Astrocyte (in vitro differentiated cells and primary cell): ENCODE measurements around the gene ZFR2.

Source experiments
- EZH2 ChIP-seq: IDR thresholded peaks from 2 replicates; pipeline ENCODE4 v1.6.1; 2012; ENCODE audit warnings: mild to moderate bottlenecking, low read length, inconsistent platforms; ENCODE audit not compliant: insufficient read depth
- TF ChIP-seq, protein P1 (sequence below): IDR thresholded peaks from 2 replicates; pipeline ENCODE4 v1.5.1; 2011; ENCODE audit warnings: low read depth, mild to moderate bottlenecking, inconsistent platforms, low read length, moderate library complexity; ENCODE audit not compliant: insufficient read depth

DNA sequence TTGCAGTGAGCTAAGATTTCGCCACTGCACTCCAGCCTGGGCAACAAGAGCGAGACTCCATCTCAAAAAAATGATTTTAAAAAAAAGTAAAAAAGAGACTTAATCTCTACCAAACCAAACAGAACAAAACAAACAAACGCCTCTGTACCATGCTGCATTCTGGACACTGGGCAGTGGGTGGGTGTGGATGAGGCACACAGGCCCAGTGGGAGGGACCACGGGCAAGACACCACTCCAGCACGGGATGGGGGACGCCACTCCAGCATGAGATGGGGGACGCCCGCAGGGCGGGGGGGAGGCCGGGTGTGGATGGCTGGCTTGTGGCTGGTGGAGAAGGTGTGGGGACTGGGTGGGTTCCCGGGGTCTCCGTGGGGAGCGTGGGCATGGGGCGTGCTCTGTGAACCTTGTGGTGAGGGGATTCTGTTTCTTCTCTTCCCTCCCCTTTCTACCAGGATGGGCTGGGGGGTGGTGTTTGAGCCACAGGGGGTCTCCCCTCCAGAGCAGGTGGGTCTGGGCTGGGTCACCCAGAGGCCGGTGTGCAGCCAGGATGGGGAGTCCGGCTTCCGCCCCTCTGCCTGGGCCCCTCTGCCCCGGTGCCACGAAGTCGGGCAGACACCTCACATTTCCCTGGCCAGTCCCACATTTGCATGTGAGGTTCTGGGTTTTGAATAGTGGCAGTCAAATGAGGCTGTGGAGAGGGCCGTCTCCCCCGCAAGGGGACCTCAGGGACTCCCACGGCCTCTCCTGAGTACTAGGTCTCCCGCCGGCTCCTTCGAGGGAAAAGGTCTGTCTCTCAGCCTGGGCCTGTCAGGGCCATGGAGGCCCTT, 58.7 kb downstream of the ZFR2 start:
- TF ChIP-seq, protein P1, sequence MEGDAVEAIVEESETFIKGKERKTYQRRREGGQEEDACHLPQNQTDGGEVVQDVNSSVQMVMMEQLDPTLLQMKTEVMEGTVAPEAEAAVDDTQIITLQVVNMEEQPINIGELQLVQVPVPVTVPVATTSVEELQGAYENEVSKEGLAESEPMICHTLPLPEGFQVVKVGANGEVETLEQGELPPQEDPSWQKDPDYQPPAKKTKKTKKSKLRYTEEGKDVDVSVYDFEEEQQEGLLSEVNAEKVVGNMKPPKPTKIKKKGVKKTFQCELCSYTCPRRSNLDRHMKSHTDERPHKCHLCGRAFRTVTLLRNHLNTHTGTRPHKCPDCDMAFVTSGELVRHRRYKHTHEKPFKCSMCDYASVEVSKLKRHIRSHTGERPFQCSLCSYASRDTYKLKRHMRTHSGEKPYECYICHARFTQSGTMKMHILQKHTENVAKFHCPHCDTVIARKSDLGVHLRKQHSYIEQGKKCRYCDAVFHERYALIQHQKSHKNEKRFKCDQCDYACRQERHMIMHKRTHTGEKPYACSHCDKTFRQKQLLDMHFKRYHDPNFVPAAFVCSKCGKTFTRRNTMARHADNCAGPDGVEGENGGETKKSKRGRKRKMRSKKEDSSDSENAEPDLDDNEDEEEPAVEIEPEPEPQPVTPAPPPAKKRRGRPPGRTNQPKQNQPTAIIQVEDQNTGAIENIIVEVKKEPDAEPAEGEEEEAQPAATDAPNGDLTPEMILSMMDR: no peak
- no peak for TF ChIP-seq EZH2
